Transverse colon (tissue), 4 donors: ENCODE results near the gene NDEL1. TPM values are rescaled to one million over a fixed set of nuclear protein-coding genes. Genes with fewer than 3 reads are reported as not detected.

Source experiments
- DNase-seq: peaks from one replicate; pipeline ENCODE4 v3.0.0-alpha.2; 2019
- H3K27ac ChIP-seq, 4 donors: fragments of 200-600 bp; sonication (generic); 2 replicates each; pipeline ENCODE4 v1.5.1; 2016 to 2018; ENCODE audit warnings: inconsistent platforms in 4 of 4
- H3K27me3 ChIP-seq: fragments of 200-600 bp; sonication (generic); 2 replicates; pipeline ENCODE4 v1.5.1; 2017; ENCODE audit warnings: inconsistent platforms
- H3K36me3 ChIP-seq, 4 donors: fragments of 200-600 bp; sonication (generic); 2 replicates each; pipeline ENCODE4 v1.5.1; 2017 to 2019; ENCODE audit warnings: inconsistent platforms in 4 of 4
- H3K4me1 ChIP-seq, 4 donors: fragments of 200-600 bp; sonication (generic); 2 replicates each; pipeline ENCODE4 v1.5.1; 2017 to 2020; ENCODE audit warnings: inconsistent platforms in 4 of 4
- H3K4me3 ChIP-seq, 4 donors: fragments of 200-600 bp; sonication (generic); 1 replicate in 1 of 4; 2 replicates in 3 of 4; pipeline versions ENCODE4 v1.5.1 to v1.6.1; 2017 to 2019; ENCODE audit warnings: inconsistent platforms in 4 of 4
- H3K9me3 ChIP-seq, 2 donors: fragments of 200-600 bp; sonication (generic); 2 replicates each; pipeline ENCODE4 v1.5.1; 2017 to 2019; ENCODE audit warnings: inconsistent platforms in 2 of 2
- EP300 ChIP-seq: sonication (generic); formaldehyde crosslinking; IDR thresholded peaks from one replicate; pipeline ENCODE4 v1.6.1; 2017; ENCODE audit warnings: antibody characterized with exemption, low read depth
- POLR2A ChIP-seq: fragments of 450-650 bp; IDR thresholded peaks from one replicate; pipeline ENCODE4 v1.6.1; 2016; ENCODE audit warnings: antibody characterized with exemption, mild to moderate bottlenecking, moderate library complexity
- POLR2AphosphoS5 ChIP-seq, 3 donors: sonication (generic); formaldehyde crosslinking; IDR thresholded peaks; one replicate each; pipeline ENCODE4 v1.6.1; 2016; ENCODE audit warnings: antibody characterized with exemption in 3 of 3
- WGBS, 2 donors: methylation state at CpG; one replicate each; pipeline ENCODE4 v1.1.5; 2018; ENCODE audit warnings: low coverage in 1 of 2; 5-methylcytosine and 5-hydroxymethylcytosine counted together
- in situ Hi-C, 4 donors: fragments of 200-750 bp; cut with MboI; loops; one replicate each; pipeline versions ENCODE4 v1.15.0 to v1.15.1; 2017; ENCODE audit warnings: low sequenced_read_pairs in 3 of 4, low pct_ligation_motif_present in 1 of 4, low pct_unique_long_range_greater_than_20kb in 1 of 4
- intact Hi-C: fragments of 100-400 bp; cut with DNase I; formaldehyde crosslinking; loops from one replicate; pipeline ENCODE4 v1.15.1; 2023; ENCODE audit warnings: low total_unique reads
- total RNA-seq, 4 donors: library from RNA; depleted of rRNA; stranded (reverse); fragments of >200 nt; gene quantifications; one replicate each; pipeline ENCODE4 v1.1.0, GENCODE V29; 2016
- TF ChIP-seq, protein P1 (sequence below), 5 experiments: fragments of 200-600 bp in 3 of 5; fragments of 450-650 bp in 2 of 5; sonication (generic) in 3 of 5; IDR thresholded peaks; 1 replicate in 2 of 5; 2 replicates in 3 of 5; pipeline ENCODE4 v1.5.1; 2016 to 2017; ENCODE audit warnings: antibody characterized with exemption in 5 of 5, inconsistent platforms in 3 of 5, mild to moderate bottlenecking in 2 of 5, moderate library complexity in 1 of 5

Gene NDEL1
- total RNA-seq, 4 donors from 2014 or later, result 28.3 to 82.4 (median 77.2) TPM

- no peak for DNase-seq
- no peak for TF ChIP-seq POLR2AphosphoS5 (IDR thresholded peaks at IDR 0.05)
- TF ChIP-seq EP300, result no peak
- TF ChIP-seq POLR2A, result no peak
- TF ChIP-seq, protein P1, sequence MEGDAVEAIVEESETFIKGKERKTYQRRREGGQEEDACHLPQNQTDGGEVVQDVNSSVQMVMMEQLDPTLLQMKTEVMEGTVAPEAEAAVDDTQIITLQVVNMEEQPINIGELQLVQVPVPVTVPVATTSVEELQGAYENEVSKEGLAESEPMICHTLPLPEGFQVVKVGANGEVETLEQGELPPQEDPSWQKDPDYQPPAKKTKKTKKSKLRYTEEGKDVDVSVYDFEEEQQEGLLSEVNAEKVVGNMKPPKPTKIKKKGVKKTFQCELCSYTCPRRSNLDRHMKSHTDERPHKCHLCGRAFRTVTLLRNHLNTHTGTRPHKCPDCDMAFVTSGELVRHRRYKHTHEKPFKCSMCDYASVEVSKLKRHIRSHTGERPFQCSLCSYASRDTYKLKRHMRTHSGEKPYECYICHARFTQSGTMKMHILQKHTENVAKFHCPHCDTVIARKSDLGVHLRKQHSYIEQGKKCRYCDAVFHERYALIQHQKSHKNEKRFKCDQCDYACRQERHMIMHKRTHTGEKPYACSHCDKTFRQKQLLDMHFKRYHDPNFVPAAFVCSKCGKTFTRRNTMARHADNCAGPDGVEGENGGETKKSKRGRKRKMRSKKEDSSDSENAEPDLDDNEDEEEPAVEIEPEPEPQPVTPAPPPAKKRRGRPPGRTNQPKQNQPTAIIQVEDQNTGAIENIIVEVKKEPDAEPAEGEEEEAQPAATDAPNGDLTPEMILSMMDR (IDR thresholded peaks at IDR 0.05), result no peak
- Histone ChIP-seq H3K4me1 (no peaks in the 10 kb centered on the region), H3K4me3 (no peak overlapping the region), H3K9me3 (no peaks in the 10 kb centered on the region), H3K36me3 (peaks cover 0 to 84% (median 28%) of the 10 kb centered on the region in 4 donors), H3K27me3 (no peaks in the 10 kb centered on the region), H3K27ac (no peak overlapping the region)
- in situ Hi-C loops, result no loop called here
- 75 to 86% methylated on average over 3 of the region's 3 CpGs for WGBS, 2 donors
- intact Hi-C loops, result no loop called here
Observed at GRCh38 chr17:8448310-8448709, 12.6 kb downstream of the NDEL1 start.

DNA sequence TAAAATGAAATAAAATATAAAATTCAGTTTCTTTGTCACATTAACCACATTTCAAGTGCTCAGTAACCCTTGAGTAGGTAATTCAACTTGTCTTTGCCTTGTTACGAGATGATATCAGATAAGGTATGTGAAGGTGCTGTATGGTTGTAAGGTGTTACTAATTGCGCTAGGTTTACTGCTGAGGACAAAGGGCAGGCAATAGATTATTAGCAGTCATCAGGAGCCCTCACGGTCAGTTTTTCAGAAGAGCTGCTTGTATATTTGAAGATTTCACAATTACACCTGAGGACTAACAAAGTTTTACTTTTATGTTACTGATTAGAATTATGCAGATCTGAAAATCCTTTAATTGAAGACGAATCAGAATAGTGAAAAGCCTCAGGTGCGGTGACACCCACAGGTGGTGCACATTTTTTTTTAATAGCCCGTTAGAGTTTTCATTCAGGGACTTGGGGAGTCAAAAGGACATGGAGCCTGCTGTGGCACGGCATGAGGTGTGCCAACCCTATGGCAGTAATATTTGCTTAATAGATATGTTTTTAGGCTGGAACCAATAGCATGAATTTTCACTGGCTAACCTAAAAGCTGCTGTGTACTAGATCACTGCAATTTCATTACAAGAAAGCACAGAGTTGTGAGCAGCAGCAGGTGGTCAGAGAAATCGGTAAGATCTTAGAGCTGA, 16.4 kb downstream of the NDEL1 start:
- Histone ChIP-seq H3K9me3 (no peaks in the 10 kb centered on the region), H3K27me3 (no peaks in the 10 kb centered on the region), H3K4me3 (no peak overlapping the region), H3K4me1 (no peaks in the 10 kb centered on the region), H3K36me3 (peaks cover 0 to 90% (median 34%) of the 10 kb centered on the region in 4 donors), H3K27ac (no peak overlapping the region)
- 92 to 94% methylated on average over 7 to 8 of the region's 8 CpGs for WGBS, 2 donors
- in situ Hi-C loops, result no loop called here
- DNase-seq, result no peak
- intact Hi-C loops, result no loop called here
- no peak for TF ChIP-seq POLR2A
- TF ChIP-seq, protein P1 (IDR thresholded peaks at IDR 0.05), result no peak
- no peak for TF ChIP-seq POLR2AphosphoS5 (IDR thresholded peaks at IDR 0.05)
- TF ChIP-seq EP300, result no peak

DNA sequence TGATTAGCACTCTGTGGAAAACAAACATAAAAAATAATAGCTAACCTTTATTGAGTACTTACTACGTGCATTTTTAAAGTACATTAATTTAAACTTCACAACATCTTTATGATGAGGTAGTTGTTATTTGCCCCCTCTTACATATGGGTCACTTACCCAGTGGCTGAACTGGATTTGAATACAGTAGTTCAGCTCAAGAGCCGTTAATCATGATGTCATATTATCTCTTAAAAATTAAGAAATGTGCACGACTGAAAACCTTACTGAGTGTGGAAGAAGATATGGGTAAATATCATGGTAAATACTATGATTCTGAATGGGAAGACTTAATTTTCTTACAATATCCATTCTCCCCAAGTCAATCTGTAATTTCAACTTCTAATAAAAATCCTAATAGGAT, 17.6 kb downstream of the NDEL1 start:
- Histone ChIP-seq H3K36me3 (peaks cover 0 to 88% (median 34%) of the 10 kb centered on the region in 4 donors), H3K4me1 (no peaks in the 10 kb centered on the region), H3K27ac (no peak overlapping the region), H3K27me3 (no peaks in the 10 kb centered on the region), H3K4me3 (no peak overlapping the region), H3K9me3 (no peaks in the 10 kb centered on the region)
- 85 to 96% methylated on average over 3 of the region's 3 CpGs for WGBS, 2 donors
- intact Hi-C loops, result no loop called here
- TF ChIP-seq, protein P1 (IDR thresholded peaks at IDR 0.05), result no peak
- TF ChIP-seq EP300, result no peak
- TF ChIP-seq POLR2AphosphoS5 (IDR thresholded peaks at IDR 0.05), result no peak
- no peak for TF ChIP-seq POLR2A
- in situ Hi-C loops, result no loop called here
- no peak for DNase-seq

DNA sequence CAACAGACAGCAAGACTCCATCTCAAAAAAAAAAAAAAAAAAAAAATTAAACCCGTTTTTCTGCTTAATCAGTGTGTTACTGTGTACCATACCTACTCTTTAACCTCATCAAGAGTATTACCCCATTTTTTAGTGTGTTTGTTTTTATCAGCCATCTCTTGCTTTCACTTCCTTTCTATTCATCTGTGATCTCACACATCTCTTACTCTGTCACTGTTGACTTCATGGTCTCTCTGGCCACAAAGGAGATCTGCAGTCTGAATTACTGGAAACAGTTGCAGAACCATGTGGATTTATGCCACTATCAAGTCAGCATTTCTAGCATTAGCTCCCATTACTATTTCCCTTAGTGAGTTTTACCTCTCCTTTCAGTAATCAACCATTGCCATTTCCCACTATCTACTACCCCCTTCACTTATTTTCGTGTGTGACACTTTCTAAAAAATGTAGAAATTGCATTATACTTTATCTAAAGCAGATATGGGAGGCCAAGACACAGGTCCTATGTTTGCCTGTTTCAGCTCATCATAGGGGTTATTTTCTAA, 20.1 kb downstream of the NDEL1 start:
- Histone ChIP-seq H3K36me3 (peaks cover 0 to 81% (median 33%) of the 10 kb centered on the region in 4 donors), H3K4me1 (no peaks in the 10 kb centered on the region), H3K9me3 (no peaks in the 10 kb centered on the region), H3K27me3 (no peaks in the 10 kb centered on the region), H3K27ac (no peak overlapping the region), H3K4me3 (no peak overlapping the region)
- TF ChIP-seq POLR2A, result no peak
- TF ChIP-seq EP300, result no peak
- TF ChIP-seq, protein P1 (IDR thresholded peaks at IDR 0.05), result no peak
- no peak for TF ChIP-seq POLR2AphosphoS5 (IDR thresholded peaks at IDR 0.05)
- WGBS, 2 donors, result 86 to 89% methylated on average over 1 to 2 of the region's 2 CpGs
- no peak for DNase-seq
- in situ Hi-C loops, result no loop called here
- intact Hi-C loops, result no loop called here
